Upper lobe of left lung (tissue), 6 donors: ENCODE data around the gene FAF2. TPM values are rescaled to one million over a fixed set of nuclear protein-coding genes. Genes with fewer than 3 reads are reported as not detected.

Source experiments
- ATAC-seq, 2 donors: fragments of 200-7000 bp; cut with Tn5 transposase; one replicate each; pipeline ENCODE4 v1.9.1; 2022; ENCODE audit warnings: mild to moderate bottlenecking in 2 of 2, moderate library complexity in 2 of 2; ENCODE audit not compliant: low FRiP score in 2 of 2
- DNase-seq, 2 donors: peaks; one replicate each; pipeline ENCODE4 v3.0.0-alpha.2; 2019 to 2020
- H3K27ac ChIP-seq, 4 donors: fragments of 200-600 bp; sonication (generic); one replicate each; pipeline ENCODE4 v1.5.1; 2016 to 2019
- H3K27me3 ChIP-seq, 4 donors: fragments of 200-600 bp; sonication (generic); one replicate each; pipeline ENCODE4 v1.5.1; 2017 to 2019
- H3K36me3 ChIP-seq, 4 donors: fragments of 200-600 bp; sonication (generic); one replicate each; pipeline ENCODE4 v1.5.1; 2016 to 2019
- H3K4me1 ChIP-seq, 4 donors: fragments of 200-600 bp; sonication (generic); one replicate each; pipeline ENCODE4 v1.5.1; 2018 to 2019
- H3K4me3 ChIP-seq, 4 donors: fragments of 200-600 bp; sonication (generic); one replicate each; pipeline ENCODE4 v1.5.1; 2017 to 2019; ENCODE audit warnings: mild to moderate bottlenecking in 2 of 4, moderate library complexity in 1 of 4
- H3K9me3 ChIP-seq, 4 donors: fragments of 200-600 bp; sonication (generic); one replicate each; pipeline ENCODE4 v1.5.1; 2018 to 2019
- CTCF ChIP-seq, 6 experiments: fragments of 450-650 bp in 4 of 6; fragments of 200-600 bp in 2 of 6; sonication (generic) in 2 of 6; IDR thresholded peaks; one replicate each; pipeline ENCODE4 v1.5.1; 2016 to 2019; ENCODE audit warnings: antibody characterized with exemption in 6 of 6
- EP300 ChIP-seq, 4 donors: sonication (generic); formaldehyde crosslinking; IDR thresholded peaks; one replicate each; pipeline ENCODE4 v1.5.1; 2017; ENCODE audit warnings: antibody characterized with exemption in 4 of 4, control low read depth in 2 of 4
- POLR2A ChIP-seq, 4 donors: fragments of 450-650 bp; IDR thresholded peaks; one replicate each; pipeline ENCODE4 v1.5.1; 2016 to 2017; ENCODE audit warnings: antibody characterized with exemption in 4 of 4, mild to moderate bottlenecking in 2 of 4
- POLR2AphosphoS5 ChIP-seq, 2 donors: sonication (generic); formaldehyde crosslinking; IDR thresholded peaks; one replicate each; pipeline ENCODE4 v1.5.1; 2017; ENCODE audit warnings: antibody characterized with exemption in 2 of 2
- WGBS, 2 donors: methylation state at CpG; one replicate each; pipeline ENCODE4 v1.1.5; 2017 to 2018; 5-methylcytosine and 5-hydroxymethylcytosine counted together
- total RNA-seq, 6 donors: library from RNA; depleted of rRNA in 4 of 6; stranded (reverse); fragments of >200 nt in 4 of 6; gene quantifications; one replicate each; pipeline versions ENCODE4 v1.1.0 to v1.2.1, GENCODE V29; 2016 to 2021
- donor health status: DM: no; HTN: no; CAD: no; lungs with moderate emphysema.
- donor health status: DM: no; HTN: yes; CAD: no; lungs with severe emphysema.

The FAF2 gene
- total RNA-seq, 6 donors from 2014 or later = 11.5 to 33.0 (median 30.0) TPM

DNA sequence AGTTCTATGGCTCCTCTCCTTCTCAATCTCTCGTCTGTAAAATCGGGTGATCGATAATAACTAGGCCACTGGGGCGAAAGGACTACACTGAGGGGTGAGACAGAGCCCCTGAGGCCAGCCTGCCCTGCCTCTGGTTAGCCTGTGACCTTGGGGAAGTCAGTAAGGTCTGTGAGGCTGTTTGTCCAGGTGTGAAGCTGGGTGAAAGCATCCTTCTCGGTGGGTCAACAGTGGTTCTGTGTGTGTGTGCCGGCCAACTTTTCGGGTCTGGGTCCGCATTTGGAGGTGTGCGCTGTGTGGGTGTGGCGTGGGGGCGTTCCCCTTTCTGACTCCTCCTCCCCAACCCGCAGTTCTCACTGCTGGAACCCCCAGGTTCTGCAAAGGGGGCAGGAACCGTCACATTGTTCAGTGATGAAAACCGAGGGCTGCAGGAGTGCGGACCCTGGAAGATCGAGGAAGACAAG is 94.0 kb downstream of the FAF2 start:
- peak in 1 of 2 donors; percentile 59 for DNase-seq
- Histone ChIP-seq H3K27me3 (no peaks in the 10 kb centered on the region), H3K27ac (peak overlapping the region; percentile 77 to 92 (median 86)), H3K4me1 (peaks cover 23 to 62% (median 44%) of the 10 kb centered on the region in 4 donors), H3K36me3 (no peaks in the 10 kb centered on the region), H3K4me3 (peak overlapping the region in 3 of 4 donors; percentile 65 to 73 (median 73)), H3K9me3 (no peaks in the 10 kb centered on the region)
- TF ChIP-seq POLR2AphosphoS5 (IDR thresholded peaks at IDR 0.05) (no peak), POLR2A (IDR thresholded peaks at IDR 0.05) (no peak), EP300 (IDR thresholded peaks at IDR 0.05) (no peak), CTCF (IDR thresholded peaks at IDR 0.05) (no peak)
- ATAC-seq = no peak
- 65 to 68% methylated on average over 4 to 16 of the region's 16 CpGs for WGBS, 2 donors

- H3K27me3 ChIP-seq = no peaks in the 10 kb centered on the region
- TF ChIP-seq POLR2AphosphoS5 (IDR thresholded peaks at IDR 0.05) (no peak), CTCF (IDR thresholded peaks at IDR 0.05) (peak in 5 of 6 experiments; percentile 34 to 59 (median 49))
- WGBS, 2 donors = 9% methylated on average over 14 to 28 of the region's 110 CpGs
- DNase-seq (peak in 1 of 2 donors; percentile 90), ATAC-seq (peak in 1 of 2 donors; percentile 47)
- no peaks in the 10 kb centered on the region for H3K36me3 ChIP-seq
- H3K4me3 ChIP-seq = peak overlapping the region; percentile 65 to 73 (median 72)
- peaks cover 23 to 62% (median 44%) of the 10 kb centered on the region in 4 donors for H3K4me1 ChIP-seq
- no peaks in the 10 kb centered on the region for H3K9me3 ChIP-seq
- H3K27ac ChIP-seq = peak overlapping the region; percentile 77 to 92 (median 86)
Measured at GRCh38 chr5:176542596-176543427, 94.6 kb downstream of the FAF2 start.

- TF ChIP-seq CTCF (IDR thresholded peaks at IDR 0.05) (no peak), POLR2A (IDR thresholded peaks at IDR 0.05) (peak in 3 of 4 donors; percentile 34 to 69 (median 40)), POLR2AphosphoS5 (IDR thresholded peaks at IDR 0.05) (peak; percentile 32 to 54), EP300 (IDR thresholded peaks at IDR 0.05) (no peak)
- Histone ChIP-seq H3K27ac (peak overlapping the region; percentile 71 to 92 (median 86)), H3K27me3 (no peaks in the 10 kb centered on the region), H3K4me1 (peaks cover 17 to 55% (median 38%) of the 10 kb centered on the region in 4 donors), H3K4me3 (peak overlapping the region; percentile 65 to 73 (median 72)), H3K36me3 (no peaks in the 10 kb centered on the region), H3K9me3 (no peaks in the 10 kb centered on the region)
- DNase-seq (peak; percentile 72 to 96), ATAC-seq (peak; percentile 85 to 91)
- 0 to 3% methylated on average over 2 to 34 of the region's 63 CpGs for WGBS, 2 donors
Measured at GRCh38 chr5:176543428-176544182, 95.4 kb downstream of the FAF2 start.

GRCh38 chr5:176545388-176545736 is 97.2 kb downstream of the FAF2 start:
- 96 to 99% methylated on average over 6 of the region's 6 CpGs for WGBS, 2 donors
- ATAC-seq (no peak), DNase-seq (no peak)
- peaks cover 17 to 38% (median 30%) of the 10 kb centered on the region in 4 donors for H3K4me1 ChIP-seq
- H3K4me3 ChIP-seq = no peak overlapping the region
- no peaks in the 10 kb centered on the region for H3K9me3 ChIP-seq
- no peak for TF ChIP-seq EP300 (IDR thresholded peaks at IDR 0.05)
- no peak for TF ChIP-seq POLR2A (IDR thresholded peaks at IDR 0.05)
- TF ChIP-seq POLR2AphosphoS5 (IDR thresholded peaks at IDR 0.05) = no peak
- TF ChIP-seq CTCF (IDR thresholded peaks at IDR 0.05) = no peak
- no peaks in the 10 kb centered on the region for H3K27me3 ChIP-seq
- H3K27ac ChIP-seq = no peak overlapping the region
- H3K36me3 ChIP-seq = no peaks in the 10 kb centered on the region
